CD8-positive, alpha-beta memory T cell (primary cell): ENCODE results near the gene BCL2L2. TPM values are rescaled to one million over a fixed set of nuclear protein-coding genes. Genes with fewer than 3 reads are reported as not detected.

ENCODE experiments used
- CTCF ChIA-PET: fragments of 350-600 bp; sonication (Branson Sonifier 250); formaldehyde crosslinking; loops from one replicate; lab custom pipeline; 2021; ENCODE audit warnings: antibody characterized with exemption; lab: Charles Lee
- POLR2A ChIA-PET: fragments of 350-600 bp; sonication (Branson Sonifier 250); formaldehyde crosslinking; loops from one replicate; lab custom pipeline; 2021; ENCODE audit warnings: antibody characterized with exemption; lab: Charles Lee
- DNase-seq, 5 donors: peaks; one replicate each; pipeline versions ENCODE4 v3.0.0 to v3.0.0-alpha.2; 2020 to 2022; ENCODE audit warnings: mixed read lengths in 1 of 5
- H3K27ac ChIP-seq: one replicate; pipeline ENCODE4 v1.7.0; 2013; ENCODE audit warnings: low read depth, mild to moderate bottlenecking, low read length, moderate library complexity
- H3K27me3 ChIP-seq: 2 replicates; pipeline ENCODE4 v1.7.0; 2013; ENCODE audit warnings: low read length, mild to moderate bottlenecking; ENCODE audit not compliant: insufficient read depth, poor library complexity, severe bottlenecking
- H3K36me3 ChIP-seq: 2 replicates; pipeline ENCODE4 v1.7.0; 2013; ENCODE audit warnings: mild to moderate bottlenecking, low read length, moderate library complexity; ENCODE audit not compliant: insufficient read depth
- H3K4me1 ChIP-seq: 2 replicates; pipeline ENCODE4 v1.7.0; 2013; ENCODE audit warnings: mild to moderate bottlenecking, low read length, moderate library complexity; ENCODE audit not compliant: insufficient read depth
- H3K4me3 ChIP-seq: 2 replicates; pipeline ENCODE4 v1.7.0; 2013; ENCODE audit warnings: mild to moderate bottlenecking, low read length
- H3K9me3 ChIP-seq: 2 replicates; pipeline ENCODE4 v1.7.0; 2013; ENCODE audit warnings: mild to moderate bottlenecking, low read length
- H3K27ac Mint-ChIP-seq, 8 donors: one replicate each; pipeline ENCODE4 v1.8.0; 2020 to 2021; ENCODE audit warnings: mixed read lengths in 8 of 8, mild to moderate bottlenecking in 6 of 8, inconsistent platforms in 3 of 8, moderate library complexity in 3 of 8
- H3K27me3 Mint-ChIP-seq, 2 donors: one replicate each; pipeline ENCODE4 v1.8.0; 2020 to 2021; ENCODE audit warnings: mixed read lengths in 2 of 2, mild to moderate bottlenecking in 1 of 2, moderate library complexity in 1 of 2
- H3K36me3 Mint-ChIP-seq, 3 donors: one replicate each; pipeline ENCODE4 v1.8.0; 2020 to 2021; ENCODE audit warnings: mixed read lengths in 3 of 3, inconsistent platforms in 1 of 3, mild to moderate bottlenecking in 1 of 3
- H3K4me1 Mint-ChIP-seq, 3 donors: one replicate each; pipeline ENCODE4 v1.8.0; 2020 to 2021; ENCODE audit warnings: mixed read lengths in 3 of 3, inconsistent platforms in 1 of 3, mild to moderate bottlenecking in 1 of 3
- H3K4me3 Mint-ChIP-seq, 7 donors: one replicate each; pipeline ENCODE4 v1.8.0; 2020 to 2021; ENCODE audit warnings: mixed read lengths in 7 of 7, mild to moderate bottlenecking in 6 of 7, moderate library complexity in 4 of 7, inconsistent platforms in 2 of 7
- H3K9me3 Mint-ChIP-seq, 5 donors: one replicate each; pipeline ENCODE4 v1.8.0; 2020 to 2022; ENCODE audit warnings: mixed read lengths in 5 of 5, mild to moderate bottlenecking in 3 of 5, moderate library complexity in 2 of 5, inconsistent platforms in 1 of 5
- polyA plus RNA-seq: library from polyadenylated mRNA; unstranded; fragments of 300-500 nt; fragmentation: Illumina TruSeq; gene quantifications from one replicate; pipeline ENCODE4 v1.2.3, GENCODE V29; 2021
- total RNA-seq, 2 experiments: library from RNA; stranded (reverse); gene quantifications; one replicate each; pipeline ENCODE4 v1.2.3, GENCODE V29; 2021

Gene BCL2L2
- total and polyA plus RNA-seq, 3 experiments from 2014 or later: 0.29 to 1.0 (median 0.86) TPM

DNA sequence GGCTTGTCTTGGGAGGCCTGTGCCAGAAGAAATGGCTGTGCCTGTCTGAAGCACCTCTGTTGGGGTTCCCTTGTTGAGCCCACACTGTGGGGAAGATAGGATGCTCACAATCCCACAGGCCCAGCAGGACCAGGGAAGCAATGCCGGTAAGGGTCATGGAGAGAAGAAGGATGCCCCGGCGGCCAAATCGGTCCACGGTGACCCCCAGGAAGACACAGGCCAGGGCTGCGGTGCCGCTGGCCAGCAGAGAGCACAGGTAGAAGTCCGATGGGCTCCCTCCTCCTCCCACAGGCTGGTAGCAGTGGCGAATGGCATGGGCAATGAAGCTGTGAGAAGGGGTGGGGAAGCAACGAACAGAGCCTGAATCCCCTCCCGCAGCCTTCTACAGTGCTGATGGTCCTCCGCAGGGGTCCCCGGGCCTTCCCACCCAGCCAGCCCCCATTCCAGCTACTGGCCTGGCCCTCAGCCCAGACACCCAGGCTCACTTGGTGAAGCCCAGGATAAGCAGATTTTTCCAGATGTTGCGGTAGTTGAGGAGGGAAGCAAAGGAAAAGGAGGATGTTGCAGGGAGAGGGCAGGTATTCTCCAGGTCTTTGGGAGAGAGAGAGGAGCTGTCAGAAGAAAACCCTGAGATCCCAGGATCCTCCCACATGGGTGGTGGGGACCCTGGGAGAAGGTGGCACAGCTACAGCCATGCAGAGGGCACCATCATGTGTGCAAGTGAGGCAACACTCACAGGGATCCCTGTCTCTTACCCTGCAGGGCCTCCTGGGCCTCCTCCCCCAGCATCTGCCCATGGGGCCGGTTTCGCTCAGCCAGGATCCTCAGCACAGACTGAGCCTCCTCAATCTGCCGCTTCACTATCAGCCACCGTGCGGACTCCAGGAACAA lies 41.0 kb downstream of the BCL2L2 start:
- H3K27me3 Mint-ChIP-seq: peaks cover 16 to 35% of the 10 kb centered on the region in 2 donors
- no peaks in the 10 kb centered on the region for H3K9me3 Mint-ChIP-seq
- no peak for DNase-seq
- Histone ChIP-seq H3K27ac (no peak overlapping the region), H3K36me3 (no peaks in the 10 kb centered on the region), H3K27me3 (no peaks in the 10 kb centered on the region), H3K4me3 (no peak overlapping the region), H3K4me1 (peaks cover 4% of the 10 kb centered on the region), H3K9me3 (no peaks in the 10 kb centered on the region)
- ChIA-PET POLR2A (no interaction called here), CTCF (no interaction called here)
- no peak overlapping the region for H3K4me3 Mint-ChIP-seq
- no peaks in the 10 kb centered on the region for H3K36me3 Mint-ChIP-seq
- no peak overlapping the region for H3K27ac Mint-ChIP-seq
- H3K4me1 Mint-ChIP-seq: peaks cover 4 to 8% (median 5%) of the 10 kb centered on the region in 3 donors

DNA sequence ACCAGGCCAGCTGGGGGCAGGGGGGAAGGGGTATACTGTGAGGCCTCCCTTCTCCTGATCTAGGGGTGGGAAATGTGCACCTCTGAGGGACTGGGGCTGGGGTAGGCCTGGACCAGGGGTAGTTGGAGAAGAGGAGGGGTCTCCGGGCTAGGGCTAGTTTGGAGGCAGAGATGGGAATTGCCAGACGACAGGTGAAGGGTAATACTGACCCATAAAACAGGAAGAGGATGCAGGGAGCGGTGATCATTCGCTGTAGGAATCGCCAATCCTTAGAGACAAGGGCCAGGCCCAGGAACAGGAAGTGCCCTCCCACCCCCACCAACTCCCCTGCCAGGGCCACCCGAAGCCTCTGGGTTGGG lies 41.6 kb downstream of the BCL2L2 start:
- POLR2A ChIA-PET: no interaction called here
- DNase-seq: no peak
- Mint-ChIP-seq H3K36me3 (peaks cover 0 to under 1% (median 0%) of the 10 kb centered on the region in 3 donors), H3K9me3 (peaks cover 0 to under 1% (median 0%) of the 10 kb centered on the region in 5 donors), H3K27ac (no peak overlapping the region), H3K4me3 (no peak overlapping the region), H3K4me1 (peaks cover 9 to 14% (median 10%) of the 10 kb centered on the region in 3 donors), H3K27me3 (peaks cover 22 to 35% of the 10 kb centered on the region in 2 donors)
- Histone ChIP-seq H3K36me3 (no peaks in the 10 kb centered on the region), H3K4me1 (peaks cover 4% of the 10 kb centered on the region), H3K27ac (no peak overlapping the region), H3K27me3 (no peaks in the 10 kb centered on the region), H3K4me3 (no peak overlapping the region), H3K9me3 (no peaks in the 10 kb centered on the region)
- CTCF ChIA-PET: no interaction called here

DNA sequence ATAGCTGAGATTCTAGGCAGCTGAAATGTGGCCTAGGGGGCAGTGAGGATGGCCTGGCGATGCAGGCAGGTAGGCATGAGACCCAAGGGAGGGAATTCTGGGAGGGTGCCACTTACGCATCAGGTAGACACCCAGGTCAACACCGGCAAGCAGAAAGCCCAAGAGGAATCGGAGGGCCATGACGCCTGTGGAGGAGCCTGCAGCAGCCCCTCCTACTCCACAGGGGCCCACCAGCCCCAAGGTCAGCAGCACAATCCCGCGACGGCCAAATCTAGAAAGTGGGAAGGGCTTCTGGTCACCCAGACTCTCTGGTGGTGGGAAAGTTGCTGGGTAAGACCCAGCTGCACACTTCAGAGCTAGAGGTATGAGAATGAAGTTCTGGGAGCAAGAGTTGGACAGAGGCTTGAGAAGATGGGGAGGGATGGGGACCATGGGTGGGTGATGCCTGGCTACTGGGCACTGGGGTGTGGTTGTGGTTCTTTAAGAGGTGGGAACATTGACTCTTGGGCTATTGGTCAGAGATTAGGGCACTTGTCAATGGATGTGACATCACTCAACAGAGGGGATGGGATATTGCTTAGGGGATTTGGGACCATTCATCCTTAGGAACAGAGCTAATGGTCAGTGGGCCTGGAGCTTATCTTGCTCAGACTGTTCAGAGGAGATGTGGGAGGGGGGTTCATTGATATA lies 42.7 kb downstream of the BCL2L2 start:
- Mint-ChIP-seq H3K4me1 (peaks cover 10 to 21% (median 17%) of the 10 kb centered on the region in 3 donors), H3K36me3 (peaks cover 0 to 2% (median 0%) of the 10 kb centered on the region in 3 donors), H3K27me3 (peaks cover 32 to 42% of the 10 kb centered on the region in 2 donors), H3K9me3 (peaks cover 0 to 1% (median 0%) of the 10 kb centered on the region in 5 donors), H3K27ac (peak overlapping the region in 1 of 8 donors; percentile 85), H3K4me3 (peak overlapping the region in 2 of 7 donors; percentile 7 to 56)
- no peaks in the 10 kb centered on the region for H3K9me3 ChIP-seq
- H3K36me3 ChIP-seq: no peaks in the 10 kb centered on the region
- H3K27me3 ChIP-seq: no peaks in the 10 kb centered on the region
- no peak overlapping the region for H3K4me3 ChIP-seq
- no peak for DNase-seq
- peaks cover 4% of the 10 kb centered on the region for H3K4me1 ChIP-seq
- H3K27ac ChIP-seq: no peak overlapping the region
- POLR2A ChIA-PET: no interaction called here
- CTCF ChIA-PET: no interaction called here

DNA sequence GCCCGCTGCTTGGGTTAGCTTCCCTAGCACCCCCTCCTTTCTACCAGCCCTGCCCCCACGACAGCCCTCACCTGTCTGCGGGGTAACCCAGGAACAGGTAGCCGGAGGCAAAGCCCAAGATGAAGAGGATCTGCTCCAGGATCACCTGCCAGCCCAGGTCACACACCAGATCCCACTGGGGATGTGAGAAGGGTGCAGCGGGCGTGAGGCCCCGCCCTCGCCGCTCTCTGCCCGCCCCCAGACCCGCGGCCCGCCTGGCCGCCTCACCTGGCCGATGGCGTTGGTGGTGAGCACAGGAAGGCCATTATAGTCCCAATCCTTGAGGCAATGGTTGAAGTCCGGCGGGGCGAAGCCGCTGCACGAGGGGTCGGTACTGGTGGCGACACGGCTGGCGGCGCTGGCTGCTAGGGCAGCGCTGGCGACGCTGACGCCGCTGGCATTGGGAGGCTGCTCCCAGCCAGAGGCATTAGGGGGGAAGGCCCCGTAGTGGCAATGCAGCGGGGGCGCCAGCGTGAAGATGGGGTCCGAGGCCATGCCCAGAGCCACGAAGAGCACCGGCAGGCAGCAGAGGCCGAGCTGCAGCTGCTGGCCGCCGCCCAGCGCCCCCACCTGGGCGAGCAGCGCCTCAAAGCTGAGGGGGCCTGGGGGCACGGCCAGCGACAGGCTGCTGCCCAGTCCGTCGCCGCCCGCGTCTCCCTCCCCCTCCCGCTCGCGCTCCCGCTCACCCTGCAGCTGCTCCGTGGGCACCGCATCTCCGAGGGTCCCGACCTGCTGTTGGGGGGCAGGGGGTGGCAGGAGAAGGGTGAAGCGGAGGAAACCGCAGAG lies 45.3 kb downstream of the BCL2L2 start:
- Histone ChIP-seq H3K4me1 (peaks cover 4% of the 10 kb centered on the region), H3K36me3 (no peaks in the 10 kb centered on the region), H3K9me3 (no peaks in the 10 kb centered on the region), H3K27ac (no peak overlapping the region), H3K4me3 (peak overlapping the region; percentile 44), H3K27me3 (no peaks in the 10 kb centered on the region)
- peak overlapping the region; percentile 36 to 76 (median 67) for H3K4me3 Mint-ChIP-seq
- DNase-seq: peak in 1 of 5 donors; percentile 6
- H3K27me3 Mint-ChIP-seq: peaks cover 45 to 63% of the 10 kb centered on the region in 2 donors
- ChIA-PET POLR2A (interaction anchor here (1.2 kb wide), 1 partner anchor 31 kb away, joined by 4 read pairs; no protein-coding TSS in a partner anchor), CTCF (interaction anchor here (1.9 kb wide), 1 partner anchor 28 kb away, joined by 6 read pairs; no protein-coding TSS in a partner anchor)
- no peak overlapping the region for H3K27ac Mint-ChIP-seq
- peaks cover 0 to 2% (median 0%) of the 10 kb centered on the region in 3 donors for H3K36me3 Mint-ChIP-seq
- H3K9me3 Mint-ChIP-seq: peaks cover 0 to 1% (median 0%) of the 10 kb centered on the region in 5 donors
- peaks cover 10 to 21% (median 17%) of the 10 kb centered on the region in 3 donors for H3K4me1 Mint-ChIP-seq

DNA sequence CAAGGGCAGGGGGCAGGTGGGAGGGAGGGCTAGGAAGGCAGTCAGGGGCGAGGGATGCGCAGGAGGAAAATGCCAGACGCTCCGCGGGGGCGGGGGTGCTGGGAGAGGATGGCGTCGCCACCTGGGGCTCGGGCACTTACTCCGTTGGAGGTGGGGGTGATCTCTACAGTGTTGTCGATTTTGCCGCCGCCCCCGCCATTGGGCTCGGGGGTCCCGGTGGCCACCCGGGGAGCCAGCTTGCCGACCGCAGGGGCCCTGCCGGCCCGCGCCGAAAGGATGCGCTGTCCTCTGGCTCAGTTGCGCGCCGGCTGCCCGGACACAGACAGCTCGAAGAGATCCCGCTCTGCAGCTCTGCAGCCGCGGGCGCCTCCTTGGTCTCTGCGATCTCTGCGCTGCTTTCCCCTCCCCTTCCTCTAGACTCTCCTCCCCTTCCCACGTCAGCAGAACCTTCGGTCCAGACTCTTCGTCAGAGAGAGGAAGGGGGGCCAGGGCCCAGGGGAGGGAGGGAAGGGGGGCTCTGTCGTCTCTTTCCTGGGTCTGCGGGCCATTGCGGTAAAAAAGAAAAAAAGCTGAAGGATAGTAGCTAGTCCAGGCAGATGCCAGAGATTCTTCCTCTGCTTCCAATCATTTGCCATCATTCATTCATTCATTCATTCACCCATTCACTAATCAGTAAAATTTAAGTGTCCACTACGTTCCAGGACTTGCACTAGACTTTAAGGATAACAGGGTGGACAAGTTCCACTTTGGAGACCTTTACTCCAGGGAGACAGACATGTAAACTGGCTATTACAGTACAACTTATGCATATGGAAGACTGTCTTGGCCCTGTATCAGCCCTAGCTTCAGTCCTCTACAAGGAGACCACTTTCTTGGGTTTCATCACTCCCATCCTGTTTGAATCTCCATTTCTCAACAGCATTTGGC lies 46.1 kb downstream of the BCL2L2 start, which contains the start of gene SLC22A17:
SLC22A17 (minus strand) TSS at position 382 of the 927 bp plus-strand sequence.
- Mint-ChIP-seq H3K4me3 (peak within 1 kb of the TSS; percentile 67 to 83 (median 73)), H3K4me1 (peaks cover 10 to 21% (median 17%) of the 10 kb centered on the region in 3 donors), H3K27me3 (peaks cover 46 to 66% of the 10 kb centered on the region in 2 donors), H3K9me3 (peaks cover 0 to 1% (median 0%) of the 10 kb centered on the region in 5 donors), H3K36me3 (peaks cover 0 to 2% (median 0%) of the 10 kb centered on the region in 3 donors), H3K27ac (peak within 1 kb of the TSS in 6 of 8 donors; percentile 4 to 61 (median 31))
- no peak within 1 kb of the TSS for H3K27ac ChIP-seq
- H3K36me3 ChIP-seq: no peaks in the 10 kb centered on the region
- peak in 4 of 5 donors; percentile 11 to 71 (median 54) for DNase-seq
- ChIA-PET POLR2A (interaction anchor here (1.2 kb wide), 1 partner anchor 32 kb away, joined by 4 read pairs; no protein-coding TSS in a partner anchor), CTCF (interaction anchor here (0.9 to 1.9 kb wide), 2 partner anchors 27 to 32 kb away, joined by 3 to 6 read pairs; partner anchors contain the start of gene PABPN1)
- no peaks in the 10 kb centered on the region for H3K27me3 ChIP-seq
- H3K4me3 ChIP-seq: peak within 1 kb of the TSS; percentile 44
- H3K9me3 ChIP-seq: no peaks in the 10 kb centered on the region
- peaks cover 4% of the 10 kb centered on the region for H3K4me1 ChIP-seq

DNA sequence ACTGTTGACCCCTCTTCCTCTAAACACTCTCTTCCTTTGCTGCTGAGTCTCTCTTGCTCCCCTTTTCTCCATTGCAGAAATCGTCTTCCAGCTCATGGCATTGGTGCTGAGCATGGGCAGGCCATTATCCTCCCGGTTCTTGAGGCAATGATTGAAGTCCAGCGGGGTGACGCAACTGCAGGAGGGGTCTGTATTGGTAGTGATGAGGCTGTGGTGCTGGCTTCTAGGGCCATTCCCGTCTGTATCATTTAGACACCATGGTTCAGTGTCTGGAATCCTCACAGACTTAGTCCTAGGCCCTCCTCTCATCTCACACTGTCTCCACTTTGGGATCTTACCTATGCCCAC lies 46.8 kb downstream of the BCL2L2 start:
- H3K27me3 ChIP-seq: no peaks in the 10 kb centered on the region
- Mint-ChIP-seq H3K36me3 (peaks cover 0 to 2% (median 0%) of the 10 kb centered on the region in 3 donors), H3K4me3 (peak overlapping the region; percentile 45 to 83 (median 72)), H3K27ac (peak overlapping the region in 3 of 8 donors; percentile 4 to 61 (median 31)), H3K27me3 (peaks cover 46 to 69% of the 10 kb centered on the region in 2 donors), H3K9me3 (peaks cover 0 to 1% (median 0%) of the 10 kb centered on the region in 5 donors), H3K4me1 (peaks cover 10 to 21% (median 17%) of the 10 kb centered on the region in 3 donors)
- POLR2A ChIA-PET: interaction anchor here (1.2 kb wide), 1 partner anchor 33 kb away, joined by 4 read pairs; no protein-coding TSS in a partner anchor
- H3K4me1 ChIP-seq: peaks cover 4% of the 10 kb centered on the region
- H3K36me3 ChIP-seq: no peaks in the 10 kb centered on the region
- H3K9me3 ChIP-seq: no peaks in the 10 kb centered on the region
- no peak overlapping the region for H3K27ac ChIP-seq
- DNase-seq: no peak
- no peak overlapping the region for H3K4me3 ChIP-seq
- CTCF ChIA-PET: interaction anchor here (0.9 kb wide), 1 partner anchor 32 kb away, joined by 3 read pairs; the partner anchor contains the start of gene PABPN1
